GM12872 (cell line): Measurements from ENCODE around the gene NCOA7.

Experiments
- CTCF ChIP-seq: IDR thresholded peaks from 3 replicates; pipeline ENCODE4 v1.5.1; 2011; ENCODE audit warnings: low read depth, mild to moderate bottlenecking, low read length, moderate library complexity; ENCODE audit not compliant: insufficient read depth

NCOA7 gene

GRCh38 chr6:125854355-125854754, 63.6 kb downstream of the NCOA7 start:
- no peak for TF ChIP-seq CTCF

DNA sequence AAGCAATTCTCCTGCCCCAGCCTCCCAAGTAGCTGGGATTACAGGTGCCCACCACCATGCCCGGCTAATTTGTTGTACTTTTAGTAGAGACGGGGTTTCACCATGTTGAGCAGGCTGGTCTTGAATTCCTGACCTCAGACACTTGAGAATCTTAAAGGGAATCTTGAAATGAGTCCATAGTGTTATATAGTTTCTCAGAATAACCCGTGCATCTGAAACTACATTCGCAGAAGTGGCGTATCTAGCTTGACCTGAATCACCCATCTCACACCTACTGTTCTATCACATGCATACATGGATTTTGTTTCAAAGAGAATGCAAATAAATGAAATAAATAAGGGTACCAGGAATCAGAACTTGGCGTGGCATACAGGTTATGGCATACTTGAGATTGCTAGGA, 65.0 kb downstream of the NCOA7 start:
- no peak for TF ChIP-seq CTCF

GRCh38 chr6:125857846-125858245, 67.1 kb downstream of the NCOA7 start:
- TF ChIP-seq CTCF, result no peak

GRCh38 chr6:125858427-125859320, 67.9 kb downstream of the NCOA7 start:
- peak; percentile 68 for TF ChIP-seq CTCF

DNA sequence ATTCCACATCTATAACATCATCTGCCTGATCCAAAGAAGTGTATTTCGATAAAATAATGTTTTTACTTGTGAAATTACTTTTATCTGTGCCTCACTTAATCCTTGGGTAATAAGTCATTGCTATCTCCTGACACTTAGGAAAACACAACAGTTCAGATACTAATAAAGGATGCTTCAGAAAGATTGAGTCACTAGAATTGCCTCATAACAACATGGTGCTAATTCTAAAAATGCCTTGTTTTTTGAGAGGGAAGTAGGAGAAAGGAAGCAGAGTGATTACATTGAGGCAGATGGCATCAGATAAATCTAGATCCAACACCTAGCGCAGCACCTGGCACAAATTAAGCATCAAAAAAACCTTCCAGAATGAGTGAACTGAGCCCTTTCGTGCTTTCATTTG, 69.0 kb downstream of the NCOA7 start:
- TF ChIP-seq CTCF, result no peak

- TF ChIP-seq CTCF, result no peak
These were observed 72.3 kb downstream of the NCOA7 start for GRCh38 chr6:125863023-125863422.

DNA sequence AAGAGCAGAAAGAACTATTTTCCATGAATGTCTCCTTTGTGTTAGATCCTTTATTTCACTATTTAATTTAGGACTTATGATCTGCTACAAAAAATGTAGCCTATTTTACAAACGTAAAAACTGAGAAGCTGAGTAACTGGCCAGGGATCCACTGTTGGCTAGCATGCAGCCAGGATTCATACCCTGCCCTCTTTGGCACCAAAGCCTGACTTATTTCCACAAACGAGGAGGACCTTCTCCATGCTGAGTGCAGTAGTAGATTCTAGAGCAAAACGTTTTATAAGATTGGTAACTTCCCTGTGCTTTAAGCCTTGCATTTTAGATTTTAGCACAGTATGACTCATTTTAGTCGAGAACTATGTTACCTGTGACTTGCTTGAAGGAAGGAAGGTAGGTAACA, 74.3 kb downstream of the NCOA7 start:
- no peak for TF ChIP-seq CTCF

- TF ChIP-seq CTCF, result no peak
These were observed 75.7 kb downstream of the NCOA7 start for GRCh38 chr6:125866433-125866832.
